Activated CD4-positive, alpha-beta T cell treated with anti-CD3 and anti-CD28 coated beads, Interleukin-2, amount 50 U/mL, for 16 hours (primary cell): ENCODE data around the gene TMEM108.

Source experiments
- DNase-seq: peaks from one replicate; pipeline ENCODE4 v3.0.0-alpha.2; 2020

The TMEM108 gene

DNA sequence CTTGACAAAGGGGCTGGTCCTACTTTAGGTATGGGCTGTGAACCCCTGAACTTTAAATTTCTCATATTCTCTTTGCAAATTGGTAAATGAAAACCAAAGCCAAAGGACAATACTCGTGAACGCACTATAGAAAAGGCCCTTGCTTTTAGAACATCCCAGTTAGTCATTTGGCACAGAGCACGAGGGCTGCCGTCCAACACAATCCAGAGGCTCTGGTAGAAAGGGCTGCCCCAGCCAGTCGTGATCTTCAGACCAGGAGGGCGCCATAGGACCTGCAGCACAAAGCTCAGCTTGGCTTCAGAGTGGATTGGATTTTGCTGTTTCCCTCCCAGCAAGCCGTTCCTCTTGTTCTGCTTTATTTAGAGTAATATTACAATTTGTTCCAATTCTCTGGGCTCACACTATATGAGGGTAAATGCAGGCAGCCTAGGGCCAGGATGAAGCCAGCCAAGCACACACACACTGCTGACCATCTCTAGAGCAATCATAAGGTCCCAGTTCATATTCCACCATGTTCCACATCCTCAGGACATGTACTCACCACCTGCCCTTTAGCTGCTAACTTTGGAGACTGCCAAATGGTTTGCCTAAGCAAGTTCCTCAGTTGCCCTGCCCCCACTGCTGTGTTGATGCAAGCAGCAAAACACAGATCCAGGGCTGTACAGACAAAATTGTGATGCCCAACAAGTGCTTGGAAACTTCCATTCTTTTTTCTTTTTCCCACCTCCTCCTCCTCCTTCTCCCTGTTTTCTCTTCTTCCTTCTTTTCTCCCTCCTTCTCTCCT, 355.7 kb downstream of the TMEM108 start:
- DNase-seq: no peak

DNA sequence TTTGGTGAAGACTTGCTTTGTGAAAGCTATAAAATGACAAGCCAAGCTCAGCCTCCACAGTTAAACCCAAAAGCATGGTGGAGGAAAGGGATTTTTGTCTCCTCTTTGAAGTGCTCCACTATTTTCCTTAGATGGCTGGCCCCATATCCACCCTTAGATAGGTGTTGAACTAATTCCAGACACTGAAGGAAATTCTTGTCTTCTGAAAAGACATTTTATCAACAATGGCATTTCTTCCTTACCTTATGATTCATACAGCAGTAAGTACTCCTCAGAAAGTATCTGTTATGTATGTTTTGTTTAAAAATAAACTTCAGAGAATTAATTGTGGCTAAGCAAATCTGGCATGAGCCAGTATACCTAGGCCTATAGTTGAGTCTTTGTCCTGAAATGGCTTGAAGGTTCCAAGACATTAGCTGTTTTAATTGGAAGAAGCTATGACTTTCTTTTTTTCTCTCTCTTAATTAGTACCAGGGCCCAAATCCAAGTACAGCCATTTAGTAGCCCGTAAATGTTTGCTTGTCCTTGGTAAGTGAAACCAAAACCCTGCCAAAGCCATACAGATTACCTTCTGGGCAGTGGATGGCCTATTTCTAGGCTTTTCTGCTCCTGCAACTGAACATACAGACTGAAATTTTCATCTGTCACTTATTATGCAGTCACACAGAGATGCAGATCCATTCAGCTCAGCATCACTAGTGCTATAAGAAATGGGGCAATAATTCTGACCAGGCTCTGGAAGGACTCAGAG, 356.5 kb downstream of the TMEM108 start:
- DNase-seq: no peak

DNA sequence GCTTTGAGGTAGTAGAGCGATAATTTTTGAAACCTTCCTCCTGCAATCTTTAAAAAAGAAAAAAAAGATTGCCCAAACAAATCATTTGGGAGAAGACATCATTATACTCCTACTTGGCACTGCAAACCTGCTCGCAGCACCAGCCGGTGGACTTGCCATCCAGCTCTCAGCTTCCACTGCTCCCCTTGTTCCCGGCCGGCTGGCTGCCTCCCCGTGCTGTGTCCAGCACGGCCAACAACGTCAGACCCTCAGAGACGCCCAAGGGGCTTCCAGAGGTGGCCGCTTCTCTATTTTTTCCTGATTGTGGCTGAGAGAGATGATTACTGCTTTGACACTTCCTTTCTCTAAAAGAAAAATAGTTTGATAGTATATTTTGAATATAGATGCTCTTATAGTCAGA, 358.7 kb downstream of the TMEM108 start:
- no peak for DNase-seq

DNA sequence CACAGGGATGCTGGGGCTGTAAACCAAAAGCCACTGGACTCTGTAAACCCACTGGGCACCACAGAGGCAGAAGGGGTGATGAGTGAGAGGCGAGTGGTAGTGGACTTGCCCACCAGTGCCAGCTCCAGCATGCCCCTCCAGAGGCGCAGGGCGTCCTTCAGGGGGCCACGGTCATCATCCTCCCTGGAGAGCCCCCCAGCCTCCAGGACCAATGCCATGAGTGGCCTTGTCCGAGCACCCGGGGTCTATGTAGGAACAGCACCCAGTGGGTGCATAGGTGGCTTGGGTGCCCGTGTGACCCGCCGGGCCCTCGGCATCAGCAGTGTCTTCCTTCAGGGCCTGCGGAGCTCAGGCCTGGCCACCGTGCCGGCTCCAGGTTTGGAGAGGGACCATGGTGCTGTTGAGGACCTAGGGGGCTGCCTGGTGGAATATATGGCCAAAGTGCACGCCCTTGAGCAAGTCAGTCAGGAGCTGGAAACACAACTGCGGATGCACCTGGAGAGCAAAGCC, 361.9 kb downstream of the TMEM108 start, which contains the start of gene BFSP2:
BFSP2 (plus strand) TSS at position 51 of the 510 bp plus-strand sequence; CDS start at position 79, 28 bp downstream.
- no peak for DNase-seq

DNA sequence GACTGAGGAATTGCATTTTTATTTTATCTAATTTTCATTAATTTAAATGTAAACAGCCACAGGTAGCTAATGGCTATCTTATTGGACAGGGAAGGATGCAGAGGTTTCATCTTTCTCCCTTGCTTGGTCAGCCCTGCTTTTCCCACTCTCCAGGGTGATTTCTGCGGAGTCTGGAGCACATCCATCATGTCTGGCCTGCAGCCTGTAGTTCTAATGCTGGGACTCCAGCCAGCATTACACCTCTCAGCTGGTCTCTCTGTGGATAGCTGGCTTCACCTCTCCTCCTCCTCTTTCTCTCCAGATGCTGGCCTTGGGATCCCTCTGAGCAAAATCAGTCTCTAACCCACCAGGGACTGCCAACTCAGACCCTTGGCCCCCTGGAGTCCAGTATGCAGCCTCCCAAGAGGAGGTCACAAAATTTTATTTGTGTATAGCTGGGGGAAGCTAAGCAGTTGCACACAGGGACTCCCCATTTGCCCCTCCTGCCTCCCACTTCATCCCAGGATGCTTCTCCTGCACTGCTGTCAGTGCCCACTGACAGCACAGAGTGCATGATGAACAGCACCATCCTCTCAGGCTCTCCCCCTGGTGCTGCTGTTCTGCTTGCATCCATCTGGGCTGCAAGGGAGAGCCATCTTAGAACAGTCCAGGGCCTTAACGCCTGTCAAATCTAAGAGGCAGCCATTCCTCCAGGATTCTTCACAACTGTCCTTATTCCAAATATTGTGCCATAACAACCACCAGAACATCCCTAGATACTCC, 363.4 kb downstream of the TMEM108 start:
- DNase-seq: no peak

DNA sequence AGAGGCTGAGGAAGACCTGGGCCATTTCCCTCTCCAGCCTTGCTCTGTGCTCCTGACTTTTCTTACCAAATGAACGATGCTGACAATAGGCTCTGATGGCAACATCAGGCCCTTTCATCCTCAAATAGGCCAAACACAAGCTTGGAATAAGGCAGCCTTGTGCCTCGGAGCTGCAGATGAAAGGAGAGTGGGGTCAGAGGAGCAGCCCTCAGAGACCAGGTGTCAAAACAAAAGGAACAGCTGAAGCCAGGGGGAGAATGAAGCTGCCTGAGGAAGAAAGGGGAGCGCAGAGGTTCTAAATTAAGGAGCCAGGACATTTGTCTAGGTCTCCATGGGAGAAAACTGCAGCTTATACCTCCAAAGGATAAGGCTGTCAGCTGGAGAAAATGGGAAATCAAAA, 366.7 kb downstream of the TMEM108 start:
- DNase-seq: no peak

DNA sequence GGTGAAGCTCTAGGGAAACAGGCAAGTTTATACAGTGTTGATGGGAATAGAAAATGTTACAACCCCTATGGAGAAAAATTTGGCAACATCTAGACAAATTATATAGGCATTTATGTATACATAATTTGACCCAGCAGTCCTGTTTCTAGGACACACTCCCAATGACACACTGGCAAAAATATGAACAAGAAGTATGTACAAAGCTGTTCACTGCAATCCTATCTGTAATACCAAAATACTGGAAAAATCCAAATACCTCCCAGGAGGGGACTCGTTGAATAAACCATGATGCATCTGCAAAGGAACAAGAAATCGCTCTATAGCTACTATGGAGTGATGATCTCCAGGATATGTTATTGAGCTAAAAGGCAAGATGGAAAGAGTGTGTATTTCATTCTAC, 370.2 kb downstream of the TMEM108 start:
- no peak for DNase-seq

DNA sequence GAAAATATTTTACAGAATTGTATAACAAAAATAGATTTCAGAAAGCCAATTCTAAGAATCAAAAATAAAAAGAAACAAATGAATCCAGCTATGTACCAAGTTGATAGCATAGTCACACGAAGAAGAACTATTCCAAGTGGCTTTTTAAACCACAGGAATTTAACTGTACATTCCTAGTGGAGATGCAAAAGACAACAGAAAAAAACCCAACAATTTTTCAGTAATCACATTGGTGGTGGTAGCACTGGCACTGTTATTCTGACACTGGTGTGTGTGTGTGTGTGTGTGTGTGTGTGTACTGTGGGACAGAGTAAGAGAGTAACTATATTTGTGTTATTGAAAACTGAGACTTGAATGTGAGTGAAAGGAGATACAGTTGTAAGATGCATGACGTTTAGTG, 370.8 kb downstream of the TMEM108 start:
- DNase-seq: no peak

DNA sequence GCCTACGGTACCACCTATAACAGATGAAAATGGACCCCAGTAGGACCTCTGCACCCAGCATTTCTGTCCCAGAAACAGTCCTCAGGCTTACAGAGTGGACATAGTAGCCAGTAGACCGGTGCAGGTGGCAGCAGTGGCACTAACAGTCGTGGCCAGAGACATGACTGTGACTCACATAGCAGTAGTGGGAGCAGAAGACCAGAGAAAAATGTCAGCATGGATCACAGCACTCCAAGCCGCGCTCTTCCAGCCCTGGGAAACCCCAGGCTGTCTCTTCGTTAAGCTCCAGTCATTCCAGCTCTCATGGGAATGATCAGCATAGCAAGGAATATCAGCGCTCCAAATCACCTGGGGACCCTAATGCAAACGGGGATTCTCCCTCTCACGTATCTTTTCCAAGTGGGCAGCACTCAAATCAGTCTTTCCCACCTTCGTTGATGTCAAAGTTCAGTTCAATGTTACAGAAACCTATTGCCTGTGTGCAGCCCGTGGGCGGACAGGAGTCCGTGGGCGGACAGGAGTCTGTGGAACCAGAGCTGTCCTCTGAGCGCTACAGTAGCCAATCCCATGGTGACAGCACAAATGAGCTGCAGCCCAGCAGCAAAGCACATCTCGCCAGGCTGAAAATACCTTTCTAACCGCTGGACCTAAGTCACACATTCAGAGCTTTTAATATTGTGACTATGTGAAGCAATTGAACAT, 372.2 kb downstream of the TMEM108 start:
- DNase-seq: no peak

DNA sequence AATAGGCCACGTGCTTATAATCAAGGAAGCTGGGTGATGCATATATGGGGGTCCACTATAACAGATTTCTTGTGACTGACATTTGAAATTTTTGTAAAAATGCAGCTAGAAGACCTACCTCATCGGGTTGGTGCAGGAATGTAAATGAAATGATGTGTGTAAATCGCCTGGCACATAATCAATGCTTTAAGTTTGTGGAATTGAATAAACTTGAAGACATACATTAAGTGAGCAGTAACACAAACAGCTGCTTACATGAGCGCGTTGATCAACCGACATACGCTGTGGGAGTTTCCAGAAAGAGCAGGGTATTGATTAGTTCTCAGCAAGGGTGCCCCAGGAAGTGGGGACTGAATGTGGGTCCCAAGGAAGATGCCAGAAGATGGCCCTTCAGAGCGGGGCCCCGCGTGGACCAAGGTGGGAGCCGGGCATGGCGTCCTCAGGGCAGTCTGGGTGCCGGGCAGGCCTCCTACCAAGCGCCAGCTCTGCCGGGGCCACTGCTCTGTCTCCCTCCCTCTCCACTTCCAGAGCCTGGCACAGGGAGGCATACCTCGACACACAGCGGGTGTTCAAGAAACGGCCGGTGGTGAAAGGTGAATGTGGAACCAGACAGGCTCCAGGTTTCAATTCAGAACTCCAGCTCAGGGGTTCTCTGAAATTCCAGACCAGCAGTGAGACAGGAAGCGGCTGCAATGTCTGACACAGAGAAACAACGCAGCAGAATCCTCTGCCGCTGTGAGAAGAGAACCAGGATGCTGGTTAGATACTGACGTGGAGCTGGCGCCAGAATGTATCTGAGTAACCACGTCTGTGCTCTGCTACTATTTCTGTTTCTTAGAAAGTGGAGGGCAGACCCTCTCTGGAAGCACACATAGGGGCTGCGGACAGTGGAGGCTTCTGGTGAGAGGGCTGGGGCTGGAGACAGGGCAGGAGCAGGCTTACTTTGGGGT, 374.3 kb downstream of the TMEM108 start:
- no peak for DNase-seq

DNA sequence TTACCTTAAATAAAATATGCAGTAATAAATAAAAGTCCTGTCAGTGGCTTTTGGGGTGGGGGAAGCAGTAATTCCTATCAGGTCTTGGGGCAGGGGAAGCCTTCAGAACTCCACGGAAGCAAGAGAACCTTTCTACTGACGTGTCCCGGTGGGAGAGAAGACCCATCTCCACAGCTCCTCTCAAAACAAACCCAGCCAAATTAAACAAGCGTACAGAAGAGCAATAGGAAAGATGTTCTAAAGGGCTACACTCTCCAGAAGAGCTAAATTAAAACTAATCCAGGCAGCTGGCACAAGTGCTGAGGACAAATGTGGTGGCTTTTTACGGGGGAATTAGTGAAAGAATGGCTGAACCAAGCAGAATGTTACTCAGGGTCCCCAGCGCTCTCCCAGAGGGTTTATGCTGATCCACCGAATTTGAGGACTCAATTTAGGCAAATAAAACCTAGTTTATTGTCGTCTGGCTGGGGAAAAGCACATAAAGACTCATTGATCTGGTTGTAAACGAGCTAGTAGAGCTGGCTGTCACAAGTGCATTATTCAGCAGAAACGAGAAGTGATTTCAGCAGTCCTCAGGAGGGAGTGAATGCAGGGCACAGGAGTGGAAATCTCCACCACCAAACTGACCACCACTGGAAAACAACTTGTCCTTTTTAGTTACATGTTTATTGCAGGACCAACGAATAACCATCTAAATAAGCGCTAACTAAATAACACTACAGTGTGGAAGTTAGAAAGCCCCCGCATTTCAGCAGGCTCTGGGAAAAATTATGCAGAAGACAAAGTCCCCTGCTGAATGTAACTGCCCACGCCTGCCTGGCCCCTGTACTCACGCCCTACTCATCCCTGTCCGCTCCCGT, 375.2 kb downstream of the TMEM108 start:
- DNase-seq: no peak

DNA sequence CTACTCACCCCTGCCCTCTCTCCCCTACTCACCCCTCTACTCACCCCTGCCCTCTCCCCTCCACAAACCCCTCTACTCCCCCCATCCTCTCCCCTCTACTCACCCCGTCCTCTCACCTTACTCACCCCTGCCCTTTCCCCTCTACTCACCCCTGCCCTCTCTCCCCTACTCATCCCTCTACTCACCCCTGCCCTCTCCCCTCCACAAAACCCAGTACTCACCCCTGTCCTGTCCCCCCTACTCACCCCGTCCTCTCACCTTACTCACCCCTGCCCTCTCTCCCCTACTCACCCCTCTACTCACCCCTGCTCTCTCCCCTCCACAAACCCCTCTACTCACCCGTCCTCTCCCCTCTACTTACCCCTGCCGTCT, 375.8 kb downstream of the TMEM108 start:
- no peak for DNase-seq

DNA sequence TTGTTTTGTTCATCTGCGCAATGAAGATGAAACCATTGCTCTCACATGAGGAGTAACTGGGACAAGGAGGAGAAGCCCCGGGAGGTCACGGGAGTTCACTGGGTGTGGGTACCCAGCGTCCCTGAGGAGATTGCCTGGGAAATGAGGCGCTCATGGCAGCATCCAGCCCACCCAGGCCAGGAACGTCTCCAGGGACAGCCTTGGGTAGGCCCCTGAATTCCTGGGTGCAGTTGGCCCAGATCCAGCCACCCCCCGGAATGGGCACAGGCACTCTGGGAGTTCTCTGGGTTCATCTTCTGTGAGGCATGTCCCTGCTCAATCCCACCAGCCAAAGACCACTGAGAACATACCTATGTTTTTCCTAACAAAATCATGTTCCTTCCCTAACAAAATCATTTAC, 380.2 kb downstream of the TMEM108 start:
- DNase-seq: no peak

DNA sequence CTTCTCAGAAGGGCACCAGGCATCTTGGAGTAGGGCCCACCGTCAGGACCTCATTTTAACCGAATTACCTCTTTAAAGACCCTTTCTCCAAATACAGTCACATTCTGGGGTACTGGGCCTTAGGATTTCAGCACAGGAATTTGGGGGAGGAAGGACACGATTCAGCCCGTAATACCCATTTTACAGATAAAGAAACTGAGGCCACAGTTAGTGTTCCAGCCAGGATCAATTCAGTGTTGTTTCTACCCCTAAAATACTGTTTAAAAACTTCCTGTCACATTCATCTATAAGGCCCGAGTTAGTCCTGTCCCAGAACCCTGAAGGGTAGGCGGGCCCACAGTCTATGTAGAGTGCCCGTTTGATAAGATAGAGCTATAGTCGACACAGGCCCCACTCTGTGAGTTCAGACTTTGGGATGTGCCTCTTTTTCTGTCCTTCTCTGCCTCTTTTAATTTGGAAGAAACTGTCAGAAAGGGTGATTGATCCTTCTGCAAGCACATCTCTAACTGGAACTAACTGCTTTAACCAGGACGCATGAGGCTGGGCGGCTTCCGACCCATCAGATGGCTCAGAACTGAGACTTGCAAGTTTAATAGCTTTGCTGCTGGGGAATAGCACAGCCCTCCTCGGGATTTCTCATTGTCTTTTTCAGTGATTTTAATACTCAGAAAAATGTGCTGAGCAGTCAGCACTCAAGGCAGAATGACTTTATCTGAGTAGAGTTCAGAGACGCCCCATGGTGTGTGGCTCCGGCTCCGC, 381.1 kb downstream of the TMEM108 start:
- DNase-seq: no peak

DNA sequence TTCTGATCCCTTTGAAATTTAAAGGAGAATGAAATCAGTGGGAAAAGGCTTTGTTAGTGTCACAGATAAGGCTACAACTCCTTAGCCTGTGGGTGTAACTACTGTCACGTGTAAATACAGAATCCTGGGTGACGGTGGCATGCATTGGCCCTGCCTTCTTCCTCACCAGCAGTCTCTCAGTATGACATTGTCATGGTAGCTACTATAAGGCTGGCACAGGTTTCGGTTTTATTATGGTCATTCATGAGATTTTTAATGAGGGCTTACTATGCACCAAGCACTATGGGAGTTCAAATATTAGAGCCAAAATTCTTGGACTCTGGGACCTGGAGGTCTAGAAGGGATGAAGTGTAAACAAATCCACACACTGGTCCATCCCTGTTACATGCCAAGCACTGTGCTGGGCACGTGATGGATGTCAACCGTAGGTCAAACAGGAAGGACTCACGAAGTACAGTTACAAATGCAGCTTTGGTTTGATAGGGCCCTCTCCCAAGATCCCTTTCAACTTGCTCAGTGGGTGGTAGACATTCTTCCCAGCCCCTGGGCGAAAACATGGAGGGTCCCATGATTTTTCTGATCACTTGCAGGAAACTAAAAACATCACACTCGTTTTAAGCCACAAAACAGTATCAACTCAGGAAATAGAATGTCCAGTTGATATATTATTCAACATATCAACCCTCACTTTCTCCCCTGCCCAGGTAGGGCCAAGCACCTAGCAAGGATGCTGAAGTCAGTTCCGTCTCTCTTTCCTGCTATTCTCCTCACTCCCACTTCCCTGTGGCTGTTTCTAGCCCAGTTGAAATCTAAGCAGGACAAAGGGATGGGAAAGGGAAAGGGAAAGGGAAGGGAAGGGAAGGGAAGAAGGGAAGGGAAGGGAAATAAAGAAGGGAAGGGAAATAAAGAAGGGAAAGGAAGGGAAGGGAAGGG, 387.0 kb downstream of the TMEM108 start:
- DNase-seq: no peak

DNA sequence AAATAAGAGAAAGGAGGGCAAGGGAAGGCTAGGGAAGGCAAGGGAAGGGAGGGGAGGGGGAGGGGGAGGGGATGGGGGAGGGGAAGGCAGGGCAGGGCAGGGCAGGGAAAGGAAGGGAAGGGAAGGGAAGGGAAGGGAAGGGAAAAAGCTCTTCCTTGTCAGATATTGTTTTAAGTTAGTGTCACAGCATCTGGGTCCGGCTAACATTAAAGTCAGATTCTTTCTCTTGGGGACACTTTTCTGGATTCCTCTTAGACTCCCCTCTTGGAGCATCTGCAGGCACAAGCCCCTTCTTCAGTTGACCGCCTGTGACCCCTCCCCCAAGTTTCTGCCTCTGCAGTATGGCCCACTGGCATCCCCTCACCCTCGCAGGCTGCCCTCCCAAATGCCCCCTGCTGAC, 387.7 kb downstream of the TMEM108 start:
- no peak for DNase-seq

DNA sequence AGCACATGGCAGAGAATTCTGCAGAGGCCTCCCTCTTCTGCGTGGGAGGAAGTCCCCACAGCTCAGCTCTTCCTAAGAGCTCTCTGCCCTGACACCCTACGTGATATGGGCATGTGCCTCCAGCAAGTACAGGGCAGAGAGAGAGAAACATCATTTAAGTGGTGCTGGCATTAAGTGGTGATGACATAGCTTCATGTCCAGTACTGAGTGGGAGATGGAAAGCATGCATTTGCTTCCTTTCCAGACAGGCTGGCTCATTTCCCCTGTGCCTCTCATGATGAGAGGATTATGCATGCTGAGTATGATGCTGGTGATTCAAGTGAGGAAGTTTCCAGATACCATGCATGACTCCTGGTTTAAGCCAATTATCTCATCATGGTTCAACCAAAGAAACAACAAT, 388.5 kb downstream of the TMEM108 start:
- no peak for DNase-seq

DNA sequence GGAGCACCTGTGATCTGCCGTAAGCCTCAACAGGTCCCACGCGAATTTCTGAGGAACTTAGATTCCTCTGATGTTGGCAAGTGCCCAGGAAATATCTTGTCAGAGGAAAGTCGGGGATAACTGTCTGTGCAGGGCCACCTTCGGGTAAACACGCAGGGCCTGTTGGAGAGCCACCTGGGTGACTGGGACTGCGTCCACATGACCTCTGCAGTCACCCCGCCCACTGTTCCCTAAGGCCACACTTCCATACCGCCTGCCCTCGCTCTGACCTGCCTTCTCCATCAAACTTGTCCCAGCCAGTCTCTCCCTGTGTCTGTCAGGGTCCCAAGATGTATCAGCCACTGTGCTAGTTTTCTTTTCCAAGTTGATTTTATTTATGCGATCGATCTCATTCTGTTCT, 390.4 kb downstream of the TMEM108 start:
- no peak for DNase-seq

DNA sequence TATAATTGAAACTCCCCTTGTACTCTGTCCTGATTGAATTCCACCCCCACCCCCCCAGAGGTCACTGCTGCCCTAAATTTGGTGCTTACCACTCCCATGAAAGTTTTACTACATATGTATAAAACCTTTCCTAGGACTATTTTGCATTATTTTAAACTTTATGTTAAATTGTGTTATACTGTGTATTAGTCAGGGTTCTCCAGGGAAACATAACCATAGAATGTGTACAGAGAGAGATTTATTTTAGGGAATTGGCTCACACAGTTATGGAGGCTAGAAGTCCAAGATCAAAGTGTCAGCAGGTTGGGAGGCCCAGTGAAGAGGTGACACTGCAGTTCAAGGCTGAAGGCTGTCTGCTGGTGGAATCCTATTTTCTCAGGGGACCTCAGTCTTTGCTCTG, 390.9 kb downstream of the TMEM108 start:
- DNase-seq: no peak
